Trophoblast cell (in vitro differentiated cells and primary cell): ENCODE results near the gene ESR2.

Source experiments
- DNase-seq, 2 donors: peaks; one replicate each; pipeline ENCODE4 v3.0.0-alpha.2; 2016
- H2AFZ ChIP-seq: 2 replicates; pipeline ENCODE4 v1.6.1; 2013; ENCODE audit warnings: low read length, moderate library complexity, mild to moderate bottlenecking; ENCODE audit not compliant: insufficient read depth, poor library complexity
- H2AK5ac ChIP-seq: 2 replicates; pipeline ENCODE4 v1.6.1; 2013; ENCODE audit warnings: mild to moderate bottlenecking, low read length
- H2BK120ac ChIP-seq: 2 replicates; pipeline ENCODE4 v1.6.1; 2013; ENCODE audit warnings: low read length, mild to moderate bottlenecking, moderate library complexity; ENCODE audit not compliant: insufficient read depth, poor library complexity
- H2BK12ac ChIP-seq: 2 replicates; pipeline ENCODE4 v1.6.1; 2013; ENCODE audit warnings: mild to moderate bottlenecking, low read length, moderate library complexity
- H2BK5ac ChIP-seq: 2 replicates; pipeline ENCODE4 v1.6.1; 2013; ENCODE audit warnings: low read length, low read depth, moderate library complexity, mild to moderate bottlenecking; ENCODE audit not compliant: poor library complexity
- H3K14ac ChIP-seq: 2 replicates; pipeline ENCODE4 v1.6.1; 2013; ENCODE audit warnings: mild to moderate bottlenecking, low read length
- H3K18ac ChIP-seq: 2 replicates; pipeline ENCODE4 v1.6.1; 2013; ENCODE audit warnings: mild to moderate bottlenecking, low read length
- H3K23ac ChIP-seq: 2 replicates; pipeline ENCODE4 v1.6.1; 2013; ENCODE audit warnings: low read length
- H3K27ac ChIP-seq: 2 replicates; pipeline ENCODE4 v1.5.1; 2013; ENCODE audit warnings: low read depth, mild to moderate bottlenecking, inconsistent platforms, low read length, moderate library complexity
- H3K27me3 ChIP-seq: 2 replicates; pipeline ENCODE4 v1.6.1; 2013; ENCODE audit warnings: inconsistent platforms, mild to moderate bottlenecking, low read length, moderate library complexity; ENCODE audit not compliant: insufficient read depth
- H3K36me3 ChIP-seq, 2 experiments: 1 replicate in 1 of 2; 2 replicates in 1 of 2; pipeline ENCODE4 v1.6.1; 2013; ENCODE audit warnings: low read length in 2 of 2, mild to moderate bottlenecking in 2 of 2, moderate library complexity in 1 of 2; ENCODE audit not compliant: insufficient read depth in 2 of 2, control insufficient read depth in 1 of 2
- H3K4ac ChIP-seq: 2 replicates; pipeline ENCODE4 v1.6.1; 2013; ENCODE audit warnings: low read depth, mild to moderate bottlenecking, low read length, moderate library complexity
- H3K4me1 ChIP-seq, 2 experiments: 1 replicate in 1 of 2; 2 replicates in 1 of 2; pipeline ENCODE4 v1.6.1; 2013; ENCODE audit warnings: low read length in 2 of 2, mild to moderate bottlenecking in 2 of 2, moderate library complexity in 1 of 2; ENCODE audit not compliant: insufficient read depth in 2 of 2, control insufficient read depth in 1 of 2
- H3K4me2 ChIP-seq: 2 replicates; pipeline ENCODE4 v1.6.1; 2013; ENCODE audit warnings: inconsistent platforms, mild to moderate bottlenecking, low read length, moderate library complexity
- H3K4me3 ChIP-seq: 2 replicates; pipeline ENCODE4 v1.5.1; 2013; ENCODE audit warnings: mild to moderate bottlenecking, low read depth, low read length, inconsistent platforms
- H3K79me1 ChIP-seq: one replicate; pipeline ENCODE4 v1.6.1; 2013; ENCODE audit warnings: low read length
- H3K79me2 ChIP-seq: 2 replicates; pipeline ENCODE4 v1.6.1; 2013; ENCODE audit warnings: low read length, mild to moderate bottlenecking; ENCODE audit not compliant: control insufficient read depth, insufficient read depth, poor library complexity
- H3K9ac ChIP-seq: 2 replicates; pipeline ENCODE4 v1.6.1; 2013; ENCODE audit warnings: mild to moderate bottlenecking, low read length
- H3K9me3 ChIP-seq: 2 replicates; pipeline ENCODE4 v1.6.1; 2013; ENCODE audit warnings: low read depth, mild to moderate bottlenecking, control low read depth, inconsistent platforms, low read length; ENCODE audit not compliant: insufficient read depth
- H4K12ac ChIP-seq: 2 replicates; pipeline ENCODE4 v1.6.1; 2013; ENCODE audit warnings: low read depth, mild to moderate bottlenecking, low read length, moderate library complexity
- H4K8ac ChIP-seq: 2 replicates; pipeline ENCODE4 v1.6.1; 2013; ENCODE audit warnings: low read depth, mild to moderate bottlenecking, low read length, moderate library complexity
- H4K91ac ChIP-seq: one replicate; pipeline ENCODE4 v1.6.1; 2013; ENCODE audit warnings: low read depth, mild to moderate bottlenecking, low read length, moderate library complexity
- WGBS: extraction: QIAGEN DNeasy Blood & Tissue Kit; methylation state at CpG from one replicate; pipeline ENCODE4 v1.1.7; 2013; ENCODE audit warnings: missing lambda C conversion rate; ENCODE audit not compliant: insufficient read length, insufficient coverage; ENCODE audit errors: extremely low coverage; 5-methylcytosine and 5-hydroxymethylcytosine counted together

Gene ESR2

GRCh38 chr14:64208261-64208660 is 85.9 kb downstream of the ESR2 start:
- Histone ChIP-seq H2BK120ac (no peak overlapping the region), H3K9ac (no peak overlapping the region), H3K4ac (no peak overlapping the region)

DNA sequence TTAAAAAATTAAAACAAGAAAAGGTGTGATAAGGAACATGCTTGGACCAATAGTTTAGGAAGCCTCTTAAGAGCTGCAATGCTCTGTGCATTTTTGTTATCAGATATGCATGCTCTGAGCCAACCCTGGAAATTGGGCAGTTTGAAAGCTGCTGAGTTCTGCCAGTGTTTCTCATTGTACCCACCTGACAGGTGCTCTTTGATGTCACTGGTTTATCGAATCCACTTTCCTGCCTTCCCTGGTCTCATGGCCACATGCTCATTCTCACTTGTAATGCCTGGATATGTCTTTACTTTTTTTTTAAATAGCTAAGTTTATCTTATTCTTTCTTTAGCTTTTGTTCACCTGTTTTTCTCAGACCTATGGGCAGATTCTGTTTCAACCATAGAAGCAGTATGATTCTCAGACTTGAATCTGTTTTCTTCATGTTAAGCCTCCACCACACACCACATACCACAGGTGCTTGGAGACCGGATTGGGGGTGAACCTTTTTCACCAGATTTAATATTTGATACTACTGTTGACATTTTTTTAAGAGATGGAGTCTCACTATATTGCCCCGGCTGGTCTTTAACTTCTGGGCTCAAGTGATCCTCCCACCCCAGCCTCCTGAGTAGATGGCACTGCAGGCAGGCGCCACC is 90.7 kb downstream of the ESR2 start:
- no peaks in the 10 kb centered on the region for H3K79me1 ChIP-seq
- H3K79me2 ChIP-seq = no peaks in the 10 kb centered on the region
- H3K23ac ChIP-seq = no peak overlapping the region
- peaks cover 4 to 7% of the 10 kb centered on the region in 2 experiments for H3K36me3 ChIP-seq
- H3K4ac ChIP-seq = no peak overlapping the region
- no peak overlapping the region for H2BK12ac ChIP-seq
- no peak overlapping the region for H4K12ac ChIP-seq
- no peak overlapping the region for H4K8ac ChIP-seq
- no peak overlapping the region for H2AK5ac ChIP-seq
- no peak for DNase-seq
- H2BK5ac ChIP-seq = no peak overlapping the region
- H3K4me3 ChIP-seq = no peak overlapping the region
- no peak overlapping the region for H2BK120ac ChIP-seq
- no peaks in the 10 kb centered on the region for H3K27me3 ChIP-seq
- H3K18ac ChIP-seq = no peak overlapping the region
- no peak overlapping the region for H3K27ac ChIP-seq
- H3K9ac ChIP-seq = no peak overlapping the region
- H3K14ac ChIP-seq = no peak overlapping the region
- no CpG with 5 or more reads among the region's 4 CpGs for WGBS
- peaks cover 15 to 20% of the 10 kb centered on the region in 2 experiments for H3K4me1 ChIP-seq
- no peak overlapping the region for H3K4me2 ChIP-seq
- no peaks in the 10 kb centered on the region for H3K9me3 ChIP-seq
- no peak overlapping the region for H4K91ac ChIP-seq
- no peak overlapping the region for H2AFZ ChIP-seq

More at GRCh38 chr14:64208261-64208660, 85.9 kb downstream of the ESR2 start:
- no peaks in the 10 kb centered on the region for H3K27me3 ChIP-seq
- H3K23ac ChIP-seq = no peak overlapping the region
- no peak overlapping the region for H3K4me2 ChIP-seq
- WGBS = no CpG with 5 or more reads among the region's 7 CpGs
- H3K9me3 ChIP-seq = no peaks in the 10 kb centered on the region
- no peak overlapping the region for H3K18ac ChIP-seq
- H4K91ac ChIP-seq = no peak overlapping the region
- no peak overlapping the region for H4K12ac ChIP-seq
- no peak overlapping the region for H2AK5ac ChIP-seq
- no peak overlapping the region for H3K4me3 ChIP-seq
- peaks cover 4 to 5% of the 10 kb centered on the region in 2 experiments for H3K4me1 ChIP-seq
- H2AFZ ChIP-seq = no peak overlapping the region
- no peak for DNase-seq
- no peak overlapping the region for H3K14ac ChIP-seq
- no peak overlapping the region for H2BK12ac ChIP-seq
- peaks cover 2% of the 10 kb centered on the region for H3K79me1 ChIP-seq
- no peak overlapping the region for H2BK5ac ChIP-seq
- H4K8ac ChIP-seq = no peak overlapping the region
- no peak overlapping the region for H3K27ac ChIP-seq
- no peaks in the 10 kb centered on the region for H3K79me2 ChIP-seq
- H3K36me3 ChIP-seq = peaks cover 19 to 25% of the 10 kb centered on the region in 2 experiments

DNA sequence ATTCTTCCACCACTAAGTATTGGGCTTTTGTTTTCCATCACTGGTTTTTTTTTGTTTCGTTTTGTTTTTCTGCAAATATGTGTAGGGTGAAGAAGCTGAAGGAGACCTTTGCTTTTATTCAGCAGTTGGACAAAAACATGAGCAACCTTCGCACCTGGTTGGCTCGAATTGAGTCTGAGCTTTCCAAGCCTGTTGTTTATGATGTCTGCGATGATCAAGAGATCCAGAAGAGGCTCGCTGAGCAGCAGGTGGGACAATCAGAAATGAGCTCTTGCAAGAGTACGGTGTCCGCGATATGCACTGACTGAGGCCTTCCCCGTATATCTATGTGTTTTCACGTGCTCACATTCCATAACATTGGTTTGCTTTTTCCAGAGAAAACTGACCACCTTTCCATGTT is 91.5 kb downstream of the ESR2 start:
- Histone ChIP-seq H3K4ac (no peak overlapping the region), H3K36me3 (peaks cover 0 to 5% of the 10 kb centered on the region in 2 experiments), H3K79me2 (no peaks in the 10 kb centered on the region), H4K12ac (no peak overlapping the region), H3K79me1 (no peaks in the 10 kb centered on the region), H3K14ac (no peak overlapping the region), H3K23ac (no peak overlapping the region), H3K4me1 (peaks cover 15 to 20% of the 10 kb centered on the region in 2 experiments), H2BK5ac (no peak overlapping the region), H2AK5ac (no peak overlapping the region), H2BK12ac (no peak overlapping the region), H3K18ac (no peak overlapping the region), H3K4me3 (no peak overlapping the region), H2AFZ (no peak overlapping the region), H2BK120ac (no peak overlapping the region), H4K91ac (no peak overlapping the region), H3K9me3 (no peaks in the 10 kb centered on the region), H3K27ac (no peak overlapping the region), H4K8ac (no peak overlapping the region), H3K9ac (no peak overlapping the region), H3K27me3 (no peaks in the 10 kb centered on the region), H3K4me2 (no peak overlapping the region)
- WGBS = no CpG with 5 or more reads among the region's 10 CpGs
- no peak for DNase-seq

- Histone ChIP-seq H2BK120ac (no peak overlapping the region), H3K4me1 (peaks cover 15 to 22% of the 10 kb centered on the region in 2 experiments), H3K4me3 (no peak overlapping the region), H2BK12ac (no peak overlapping the region), H3K14ac (no peak overlapping the region), H4K8ac (no peak overlapping the region), H3K23ac (no peak overlapping the region), H3K4me2 (no peak overlapping the region), H3K79me2 (no peaks in the 10 kb centered on the region), H3K36me3 (peaks cover 0 to 5% of the 10 kb centered on the region in 2 experiments), H3K79me1 (no peaks in the 10 kb centered on the region), H3K27me3 (no peaks in the 10 kb centered on the region), H3K9ac (no peak overlapping the region), H3K9me3 (no peaks in the 10 kb centered on the region), H4K12ac (no peak overlapping the region), H2AK5ac (no peak overlapping the region), H3K27ac (no peak overlapping the region), H3K4ac (no peak overlapping the region), H3K18ac (no peak overlapping the region), H4K91ac (no peak overlapping the region), H2BK5ac (no peak overlapping the region), H2AFZ (no peak overlapping the region)
- DNase-seq = no peak
- no CpG with 5 or more reads among the region's 18 CpGs for WGBS
Measured at GRCh38 chr14:64201921-64202545, 92.1 kb downstream of the ESR2 start.
